ENCODE measurements around the gene ATP6V1D. TPM values are rescaled to one million over a fixed set of nuclear protein-coding genes. Genes with fewer than 3 reads are reported as not detected.
"Not testable (repeated sequence)": the region's sequence is repeated elsewhere in the genome, so short reads cannot be mapped to it uniquely, and the experiment has no call there.

Gene ATP6V1D
- total RNA-seq, 1 donor from 2014 or later = 79.1 TPM

DNA sequence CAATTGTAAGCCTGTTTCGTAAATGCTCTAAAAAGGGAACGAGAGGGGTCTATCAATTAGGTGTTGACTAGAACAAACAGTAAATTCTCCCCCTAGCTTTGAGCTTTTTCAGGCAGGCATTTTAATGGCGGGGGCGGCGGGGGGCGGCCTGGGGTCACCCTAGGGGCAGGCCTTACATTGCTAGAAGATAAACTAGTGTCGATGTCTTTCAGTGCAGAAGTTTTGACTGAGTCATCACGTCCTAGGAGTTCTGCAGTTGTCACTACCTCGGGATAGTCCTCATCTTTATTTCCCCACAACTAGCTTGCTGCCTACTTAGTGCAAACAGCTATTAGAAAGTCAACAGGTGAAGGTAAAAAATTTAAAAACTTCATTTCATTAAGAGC, 1.6 kb downstream of the ATP6V1D start:
- TF ChIP-seq, protein P1, sequence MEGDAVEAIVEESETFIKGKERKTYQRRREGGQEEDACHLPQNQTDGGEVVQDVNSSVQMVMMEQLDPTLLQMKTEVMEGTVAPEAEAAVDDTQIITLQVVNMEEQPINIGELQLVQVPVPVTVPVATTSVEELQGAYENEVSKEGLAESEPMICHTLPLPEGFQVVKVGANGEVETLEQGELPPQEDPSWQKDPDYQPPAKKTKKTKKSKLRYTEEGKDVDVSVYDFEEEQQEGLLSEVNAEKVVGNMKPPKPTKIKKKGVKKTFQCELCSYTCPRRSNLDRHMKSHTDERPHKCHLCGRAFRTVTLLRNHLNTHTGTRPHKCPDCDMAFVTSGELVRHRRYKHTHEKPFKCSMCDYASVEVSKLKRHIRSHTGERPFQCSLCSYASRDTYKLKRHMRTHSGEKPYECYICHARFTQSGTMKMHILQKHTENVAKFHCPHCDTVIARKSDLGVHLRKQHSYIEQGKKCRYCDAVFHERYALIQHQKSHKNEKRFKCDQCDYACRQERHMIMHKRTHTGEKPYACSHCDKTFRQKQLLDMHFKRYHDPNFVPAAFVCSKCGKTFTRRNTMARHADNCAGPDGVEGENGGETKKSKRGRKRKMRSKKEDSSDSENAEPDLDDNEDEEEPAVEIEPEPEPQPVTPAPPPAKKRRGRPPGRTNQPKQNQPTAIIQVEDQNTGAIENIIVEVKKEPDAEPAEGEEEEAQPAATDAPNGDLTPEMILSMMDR (IDR thresholded peaks at IDR 0.05) = no peak
- no peaks in the 10 kb centered on the region for H3K36me3 ChIP-seq
- peak overlapping the region; percentile 87 for H3K4me3 ChIP-seq
- H3K27me3 ChIP-seq (ENCODE audit: low read depth) = no peaks in the 10 kb centered on the region
- DNase-seq = no peak
- H3K9me3 ChIP-seq = no peaks in the 10 kb centered on the region
- H3K4me1 ChIP-seq = peaks cover 56% of the 10 kb centered on the region
- intact Hi-C loops (cut with DNase I) = no loop called here
- H3K27ac ChIP-seq = no peak overlapping the region
- ATAC-seq = no peak

DNA sequence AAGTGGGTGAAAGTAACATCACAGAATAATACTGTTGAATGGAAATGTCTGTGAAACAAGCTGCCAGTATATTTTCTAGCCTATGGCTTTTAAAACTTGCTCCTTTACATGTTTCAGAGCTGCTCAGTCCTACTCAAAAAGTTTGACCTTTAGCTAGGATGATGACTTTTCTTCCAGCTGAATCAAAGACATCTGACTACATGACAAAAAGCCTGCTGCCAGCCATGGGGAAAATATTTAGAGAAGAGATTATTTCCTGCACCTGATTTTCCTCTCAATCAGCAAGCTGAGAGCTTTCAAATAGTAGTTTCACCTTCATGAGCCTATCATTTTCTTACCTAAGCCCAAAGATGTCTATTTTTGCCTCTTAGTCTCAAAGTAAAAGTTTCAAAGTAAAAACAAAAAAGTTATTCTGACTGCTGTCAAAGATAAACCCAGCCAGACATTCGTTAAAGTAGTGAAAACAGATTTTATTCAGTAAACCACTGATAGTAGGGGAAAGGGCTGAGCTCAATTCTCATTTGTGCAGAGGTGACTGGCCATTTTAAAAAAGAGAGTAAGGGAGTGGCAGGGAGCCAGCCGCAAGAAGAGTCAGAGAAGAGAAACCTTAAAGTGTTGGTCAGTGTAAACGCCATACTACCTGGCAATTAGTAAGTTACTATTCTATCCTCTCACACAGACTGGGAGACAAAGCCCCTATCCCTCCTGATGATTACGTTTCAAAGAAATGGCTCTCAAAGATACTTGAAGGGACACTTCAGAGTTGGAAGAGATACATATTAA, 2.2 kb downstream of the ATP6V1D start:
- Histone ChIP-seq H3K27ac (no peak overlapping the region), H3K4me3 (peak overlapping the region; percentile 87)
- no peak for ATAC-seq

DNA sequence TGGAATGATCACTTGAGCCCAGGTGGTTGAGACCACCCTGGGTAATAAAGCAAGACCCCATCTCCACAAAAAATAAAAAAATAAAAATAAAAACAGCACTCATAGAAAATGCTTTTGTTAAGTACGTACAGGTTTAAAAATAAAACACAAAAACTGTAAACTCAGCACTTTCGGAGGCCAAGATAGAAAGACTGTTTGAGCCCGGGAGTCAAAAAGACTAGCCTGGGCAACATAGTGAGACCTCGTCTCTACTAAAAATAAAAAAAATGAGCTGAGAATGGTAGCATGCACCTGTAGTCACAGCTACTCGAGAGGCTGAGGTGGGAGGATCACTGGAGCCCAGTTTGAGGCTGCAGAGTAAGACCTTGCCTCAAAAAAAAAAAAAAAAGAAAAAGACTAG, 7.5 kb downstream of the ATP6V1D start:
- DNase-seq (no peak), ATAC-seq (no peak)
- H3K9me3 ChIP-seq = no peaks in the 10 kb centered on the region
- H3K27ac ChIP-seq = no peak overlapping the region
- peaks cover 58% of the 10 kb centered on the region for H3K36me3 ChIP-seq
- no peaks in the 10 kb centered on the region for H3K27me3 ChIP-seq (ENCODE audit: low read depth)
- H3K4me1 ChIP-seq = peaks cover 15% of the 10 kb centered on the region
- TF ChIP-seq, protein P1 (IDR thresholded peaks at IDR 0.05) = no peak
- no peak overlapping the region for H3K4me3 ChIP-seq
- intact Hi-C loops (cut with DNase I) = no loop called here

More for the DNA sequence above, 2.2 kb downstream of the ATP6V1D start:
- H3K4me1 ChIP-seq = peaks cover 50% of the 10 kb centered on the region
- TF ChIP-seq, protein P1 (IDR thresholded peaks at IDR 0.05) = no peak
- H3K36me3 ChIP-seq = peaks cover 5% of the 10 kb centered on the region
- H3K9me3 ChIP-seq = no peaks in the 10 kb centered on the region
- no peaks in the 10 kb centered on the region for H3K27me3 ChIP-seq (ENCODE audit: low read depth)
- DNase-seq = no peak
- intact Hi-C loops (cut with DNase I) = no loop called here

DNA sequence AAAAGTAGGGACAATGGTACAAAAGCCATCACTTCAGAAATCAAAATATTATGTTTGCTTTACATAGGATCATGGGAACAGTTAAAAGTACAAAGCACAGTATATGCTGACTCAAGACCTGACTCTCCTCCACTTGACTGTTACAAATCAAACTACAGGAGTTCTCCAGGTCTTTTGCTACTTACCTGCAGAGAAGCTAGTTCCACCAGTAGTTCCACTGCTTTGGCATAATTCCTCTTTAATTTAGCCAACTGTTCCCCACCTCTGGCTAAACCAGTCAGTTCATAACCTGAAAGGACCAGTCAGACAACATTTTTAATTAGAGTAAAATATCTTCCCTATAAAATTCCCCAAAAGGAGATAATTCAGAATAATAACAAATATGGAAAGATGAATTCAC, 14.0 kb downstream of the ATP6V1D start:
- H3K36me3 ChIP-seq = peaks cover 94% of the 10 kb centered on the region

DNA sequence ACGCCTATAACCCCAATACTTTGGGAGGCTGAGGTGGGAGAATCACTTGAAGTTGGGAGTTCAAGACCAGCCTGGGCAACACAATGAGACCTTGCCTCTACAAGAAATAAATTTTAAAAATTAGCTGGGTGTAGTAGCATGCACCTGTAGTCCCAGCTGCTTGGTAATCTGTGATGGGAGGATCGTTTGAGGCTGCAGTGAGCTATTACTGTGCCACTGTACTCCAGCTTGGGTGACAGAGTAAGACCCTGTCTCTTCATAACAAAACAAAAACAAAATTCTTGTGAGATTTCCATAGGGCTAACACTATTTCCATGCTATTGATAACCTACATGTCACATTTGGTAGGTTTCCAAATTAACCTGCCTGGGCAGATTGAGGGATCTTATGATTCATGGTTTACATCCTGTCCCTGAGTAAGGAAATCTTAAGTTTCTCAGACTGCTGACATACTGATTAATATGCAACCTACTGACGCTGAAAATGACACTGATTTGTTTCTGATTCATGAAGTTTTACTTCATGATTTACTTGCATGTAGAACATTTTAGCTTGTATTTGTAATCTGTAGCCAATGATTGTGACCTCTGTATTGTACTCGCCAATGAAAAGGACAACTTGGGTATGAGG, 15.9 kb downstream of the ATP6V1D start:
- no peaks in the 10 kb centered on the region for H3K27me3 ChIP-seq (ENCODE audit: low read depth)
- no peak overlapping the region for H3K4me3 ChIP-seq
- H3K27ac ChIP-seq = no peak overlapping the region
- intact Hi-C loops (cut with DNase I) = no loop called here
- TF ChIP-seq, protein P1 (IDR thresholded peaks at IDR 0.05) = no peak
- no peak for ATAC-seq
- no peaks in the 10 kb centered on the region for H3K9me3 ChIP-seq
- H3K4me1 ChIP-seq = no peaks in the 10 kb centered on the region
- DNase-seq = no peak
- peaks cover 93% of the 10 kb centered on the region for H3K36me3 ChIP-seq

More for the DNA sequence above, 14.0 kb downstream of the ATP6V1D start:
- no peaks in the 10 kb centered on the region for H3K9me3 ChIP-seq
- no peaks in the 10 kb centered on the region for H3K27me3 ChIP-seq (ENCODE audit: low read depth)
- no peak overlapping the region for H3K27ac ChIP-seq
- ATAC-seq (no peak), DNase-seq (no peak)
- no peaks in the 10 kb centered on the region for H3K4me1 ChIP-seq
- TF ChIP-seq, protein P1 (IDR thresholded peaks at IDR 0.05) = no peak
- intact Hi-C loops (cut with DNase I) = no loop called here
- no peak overlapping the region for H3K4me3 ChIP-seq

DNA sequence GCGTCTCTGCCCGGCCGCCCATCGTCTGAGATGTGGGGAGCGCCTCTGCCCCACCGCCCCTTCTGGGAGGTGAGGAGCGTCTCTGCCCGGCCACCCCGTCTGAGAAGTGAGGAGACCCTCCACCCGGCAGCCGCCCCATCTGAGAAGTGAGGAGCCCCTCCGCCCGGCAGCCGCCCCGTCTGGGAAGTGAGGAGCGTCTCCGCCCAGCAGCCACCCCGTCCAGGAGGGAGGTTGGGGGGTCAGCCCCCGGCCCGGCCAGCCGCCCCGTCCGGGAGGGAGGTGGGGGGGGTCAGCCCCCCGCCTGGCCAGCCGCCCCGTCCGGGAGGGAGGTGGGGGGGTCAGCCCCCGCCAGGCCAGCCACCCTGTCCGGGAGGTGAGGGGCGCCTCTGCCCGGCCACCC, 18.4 kb downstream of the ATP6V1D start:
- H3K27me3 ChIP-seq (ENCODE audit: low read depth); intact Hi-C loops (cut with DNase I); H3K9me3 ChIP-seq; H3K4me1 ChIP-seq; DNase-seq; H3K4me3 ChIP-seq; ATAC-seq; H3K27ac ChIP-seq: not testable (repeated sequence)
- peaks cover 93% of the 10 kb centered on the region for H3K36me3 ChIP-seq
